Ishikawa (cell line): ENCODE data around the gene C18orf32.

Experiments used
- EGR1 ChIP-seq: IDR thresholded peaks from 2 replicates; pipeline ENCODE4 v1.6.1; 2012
- EP300 ChIP-seq: IDR thresholded peaks from 2 replicates; pipeline ENCODE4 v1.6.1; 2012; ENCODE audit warnings: borderline replicate concordance
- TF ChIP-seq, protein P1 (sequence below): IDR thresholded peaks from 2 replicates; pipeline ENCODE4 v1.6.1; 2012

DNA sequence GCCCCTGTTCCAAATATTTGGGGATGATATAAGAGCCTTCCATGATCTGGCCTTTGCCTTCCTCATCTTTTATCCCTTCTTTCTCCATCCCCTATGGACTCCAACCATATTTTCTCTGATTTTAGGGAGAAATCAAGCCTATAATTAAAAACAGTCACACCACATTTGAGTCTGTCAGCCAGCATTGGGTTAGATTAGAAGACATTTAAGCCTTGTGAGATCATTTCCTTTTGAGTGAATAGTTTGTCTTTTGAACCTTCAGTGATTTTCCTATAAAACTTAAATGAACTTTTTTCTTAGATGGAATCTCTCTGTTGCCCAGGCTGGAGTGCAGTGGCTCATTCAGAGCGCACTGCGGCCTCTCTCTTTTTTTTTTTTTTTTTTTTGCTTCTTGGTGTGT is 7.6 kb upstream of the C18orf32 start:
- no peak for TF ChIP-seq EP300
- TF ChIP-seq, protein P1, sequence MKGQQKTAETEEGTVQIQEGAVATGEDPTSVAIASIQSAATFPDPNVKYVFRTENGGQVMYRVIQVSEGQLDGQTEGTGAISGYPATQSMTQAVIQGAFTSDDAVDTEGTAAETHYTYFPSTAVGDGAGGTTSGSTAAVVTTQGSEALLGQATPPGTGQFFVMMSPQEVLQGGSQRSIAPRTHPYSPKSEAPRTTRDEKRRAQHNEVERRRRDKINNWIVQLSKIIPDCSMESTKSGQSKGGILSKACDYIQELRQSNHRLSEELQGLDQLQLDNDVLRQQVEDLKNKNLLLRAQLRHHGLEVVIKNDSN, result no peak
- TF ChIP-seq EGR1, result no peak
